Stimulated activated naive CD8-positive, alpha-beta T cell treated with anti-CD3 and anti-CD28 coated beads, Interleukin-15, amount 100 ng/mL, for 72 hours (primary cell): Measurements from ENCODE around the gene OR2V2.
"Not testable (repeated sequence)": the region's sequence is repeated elsewhere in the genome, so short reads cannot be mapped to it uniquely, and the experiment has no call there.

Experiments
- ATAC-seq: fragments of 150-1000 bp; cut with Tn5 transposase; 2 replicates; pipeline ENCODE4 v1.10.0; 2021; ENCODE audit warnings: mild to moderate bottlenecking, moderate library complexity
- DNase-seq, 2 donors: peaks; one replicate each; pipeline ENCODE4 v3.0.0; 2021 to 2022
- H3K27ac Mint-ChIP-seq, 2 donors: one replicate each; pipeline ENCODE4 v1.8.0; 2022; ENCODE audit warnings: mild to moderate bottlenecking in 2 of 2, mixed read lengths in 2 of 2, moderate library complexity in 2 of 2
- H3K27me3 Mint-ChIP-seq: one replicate; pipeline ENCODE4 v1.8.0; 2022; ENCODE audit warnings: mixed read lengths
- H3K4me1 Mint-ChIP-seq: one replicate; pipeline ENCODE4 v1.8.0; 2022; ENCODE audit warnings: mild to moderate bottlenecking, mixed read lengths
- H3K4me3 Mint-ChIP-seq, 2 donors: one replicate each; pipeline ENCODE4 v1.8.0; 2022; ENCODE audit warnings: mild to moderate bottlenecking in 2 of 2, mixed read lengths in 2 of 2, moderate library complexity in 1 of 2
- H3K9me3 Mint-ChIP-seq, 2 donors: one replicate each; pipeline ENCODE4 v1.8.0; 2022; ENCODE audit warnings: mixed read lengths in 2 of 2

The OR2V2 gene

DNA sequence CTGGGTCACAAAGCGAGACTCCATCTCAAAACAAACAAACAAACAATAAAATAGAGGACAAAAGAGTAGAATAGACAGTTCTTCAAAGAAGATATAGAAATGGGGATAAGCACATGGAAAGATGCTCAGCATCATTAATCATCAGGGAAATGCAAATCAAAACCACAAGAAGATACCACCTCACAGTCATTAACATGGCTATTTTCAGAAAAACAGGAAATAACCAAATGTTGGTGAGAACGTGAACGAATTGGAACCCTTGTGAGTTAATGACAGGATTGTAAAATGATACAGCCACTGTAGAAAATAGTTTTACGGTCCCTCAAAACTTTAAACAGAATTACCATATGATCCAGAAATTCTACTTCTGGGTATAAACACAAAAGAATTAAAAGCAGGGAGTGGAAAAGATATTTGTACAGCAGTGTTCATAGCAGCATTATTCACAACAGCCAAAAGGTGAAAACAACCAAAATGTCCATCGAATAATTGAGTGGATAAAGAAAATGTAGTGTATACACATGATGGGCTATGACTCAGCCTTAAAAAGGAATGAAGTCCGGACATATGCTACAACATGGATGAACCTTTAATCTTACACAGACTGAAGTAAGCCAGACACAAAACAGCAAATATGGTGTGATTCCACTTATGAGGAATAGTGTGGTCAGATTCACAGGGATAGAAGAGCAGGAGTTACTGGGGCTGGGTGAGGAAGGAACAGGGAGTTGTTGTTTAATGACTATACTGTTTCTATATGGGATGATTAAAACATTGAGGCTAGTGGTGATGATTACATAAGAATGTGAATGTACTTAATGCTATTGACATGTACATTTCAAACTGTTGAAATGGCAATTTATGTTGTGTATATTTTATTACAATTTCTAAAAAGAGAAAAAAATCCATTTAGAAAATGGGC is 19.7 kb downstream of the OR2V2 start:
- Mint-ChIP-seq H3K27me3 (peaks cover 16% of the 10 kb centered on the region), H3K9me3 (no peaks in the 10 kb centered on the region), H3K4me3 (peak overlapping the region in 1 of 2 donors; percentile 65), H3K27ac (peak overlapping the region in 1 of 2 donors; percentile 87), H3K4me1 (peaks cover 92% of the 10 kb centered on the region)
- ATAC-seq (peak; percentile 17), DNase-seq (no peak)

- H3K9me3 Mint-ChIP-seq: no peaks in the 10 kb centered on the region
- H3K27me3 Mint-ChIP-seq: peaks cover 16% of the 10 kb centered on the region
- no peak for ATAC-seq
- H3K4me3 Mint-ChIP-seq: peak overlapping the region; percentile 47 to 65
- peak overlapping the region in 1 of 2 donors; percentile 14 for H3K27ac Mint-ChIP-seq
- DNase-seq: peak; percentile 53 to 54
- peaks cover 94% of the 10 kb centered on the region for H3K4me1 Mint-ChIP-seq
These were observed 20.6 kb downstream of the OR2V2 start for GRCh38 chr5:181167814-181168488.

- Mint-ChIP-seq H3K27ac (peak overlapping the region; percentile 35 to 88), H3K4me3 (peak overlapping the region; percentile 78 to 93), H3K9me3 (no peaks in the 10 kb centered on the region), H3K27me3 (peaks cover 16% of the 10 kb centered on the region), H3K4me1 (peaks cover 94% of the 10 kb centered on the region)
- no peak for DNase-seq
- no peak for ATAC-seq
These were observed 21.3 kb downstream of the OR2V2 start for GRCh38 chr5:181168595-181169118.

DNA sequence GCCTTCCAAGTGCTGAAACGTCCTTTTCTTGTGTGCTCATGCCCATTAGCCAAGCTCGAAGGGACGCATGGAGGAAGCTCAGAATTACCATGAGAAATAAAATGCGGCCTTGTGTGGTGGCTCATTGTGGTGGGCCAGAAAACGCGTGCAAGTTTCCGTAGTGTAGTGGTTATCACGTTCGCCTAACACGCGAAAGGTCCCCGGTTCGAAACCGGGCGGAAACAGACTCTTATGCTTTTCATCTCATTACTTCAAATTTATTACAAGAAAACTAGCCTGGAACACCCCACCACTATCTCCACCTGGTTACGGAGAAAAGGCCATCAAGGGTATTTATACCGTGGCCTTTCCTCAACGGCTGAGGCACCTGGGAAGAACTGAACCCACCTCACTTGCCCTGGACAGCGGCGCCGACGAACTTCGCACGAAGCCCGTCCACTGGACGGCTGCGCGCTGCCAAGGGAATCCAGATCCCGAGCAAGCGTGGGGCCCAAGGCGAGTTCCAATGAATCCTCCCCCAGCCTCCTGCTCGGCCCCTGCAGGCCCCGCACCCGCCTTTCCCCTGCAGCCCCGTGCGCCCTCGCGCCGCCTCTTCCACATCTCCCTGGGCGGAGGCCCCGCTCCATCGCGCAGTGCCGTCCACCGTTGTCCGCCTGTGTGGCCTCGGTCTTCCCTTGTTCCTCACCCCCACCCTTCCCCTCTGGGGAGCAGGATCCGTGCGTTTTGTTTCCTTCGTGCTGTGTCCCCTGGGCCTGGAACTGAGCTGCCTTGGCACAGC is 22.3 kb downstream of the OR2V2 start:
- DNase-seq (peak; percentile 78 to 87), ATAC-seq (peak; percentile 61)
- not testable (repeated sequence) for H3K9me3 Mint-ChIP-seq
- H3K27ac Mint-ChIP-seq: peak overlapping the region in 1 of 2 donors; percentile 96
- H3K27me3 Mint-ChIP-seq: peaks cover 16% of the 10 kb centered on the region
- peak overlapping the region; percentile 78 to 93 for H3K4me3 Mint-ChIP-seq
- peaks cover 92% of the 10 kb centered on the region for H3K4me1 Mint-ChIP-seq

DNA sequence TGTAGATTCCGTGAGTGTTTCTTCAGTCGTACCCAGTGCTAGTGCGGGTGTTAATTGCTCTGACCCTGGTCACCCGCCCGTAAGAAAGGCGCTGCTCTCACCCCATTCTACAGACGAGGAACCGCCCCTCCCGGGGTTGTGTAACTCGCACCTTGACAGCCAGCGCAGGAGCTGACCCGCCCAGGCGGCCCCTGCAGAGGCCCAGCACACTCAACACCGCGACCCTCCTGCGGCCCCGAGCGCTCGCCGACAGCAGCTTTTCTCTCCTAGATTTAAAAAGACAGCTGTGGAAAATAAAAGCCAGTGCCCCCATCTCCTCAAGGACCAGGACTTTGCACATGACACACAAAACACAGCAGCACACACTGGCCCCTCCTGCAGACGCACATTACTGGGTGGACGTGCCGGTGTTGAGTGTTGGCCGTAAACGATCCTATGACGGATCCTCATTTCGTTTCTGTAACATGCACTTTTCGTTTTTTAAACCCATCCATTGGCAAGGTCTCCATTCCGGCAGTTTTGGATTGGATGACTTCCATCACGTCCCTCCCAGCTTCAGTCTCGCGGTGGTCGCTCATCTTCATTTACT is 22.9 kb downstream of the OR2V2 start:
- Mint-ChIP-seq H3K4me1 (peaks cover 86% of the 10 kb centered on the region), H3K27ac (peak overlapping the region in 1 of 2 donors; percentile 96), H3K4me3 (peak overlapping the region; percentile 78 to 93)

GRCh38 chr5:181170996-181171395 is 23.6 kb downstream of the OR2V2 start:
- Mint-ChIP-seq H3K9me3 (no peaks in the 10 kb centered on the region), H3K4me1 (peaks cover 79% of the 10 kb centered on the region), H3K27me3 (peaks cover 16% of the 10 kb centered on the region), H3K4me3 (peak overlapping the region; percentile 14 to 93), H3K27ac (no peak overlapping the region)
- DNase-seq (no peak), ATAC-seq (no peak)

More for the DNA sequence above, 22.9 kb downstream of the OR2V2 start:
- DNase-seq (no peak), ATAC-seq (no peak)
- H3K9me3 Mint-ChIP-seq: no peaks in the 10 kb centered on the region
- H3K27me3 Mint-ChIP-seq: peaks cover 16% of the 10 kb centered on the region

DNA sequence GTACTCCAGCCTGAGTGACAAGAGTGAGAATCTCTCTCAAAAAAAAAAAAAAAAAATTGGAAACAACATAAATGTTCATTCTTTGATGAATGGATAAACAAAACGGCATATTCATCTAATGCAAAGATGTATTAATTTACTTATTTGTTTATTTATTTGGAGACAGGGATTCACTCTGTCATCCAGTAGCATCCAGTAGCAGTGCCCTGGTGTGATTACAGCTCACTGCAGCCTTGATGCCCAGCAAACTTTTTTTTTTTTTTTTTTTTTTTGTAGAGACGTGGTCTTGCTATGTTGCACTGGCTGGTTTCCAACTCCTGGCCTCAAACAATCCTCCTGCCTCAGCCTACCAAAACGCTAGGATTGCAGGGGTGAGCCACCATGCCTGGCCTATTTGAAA is 24.4 kb downstream of the OR2V2 start:
- H3K4me1 Mint-ChIP-seq: peaks cover 74% of the 10 kb centered on the region
- DNase-seq: no peak
- ATAC-seq: no peak
- peak overlapping the region; percentile 97 for H3K4me3 Mint-ChIP-seq
- H3K27ac Mint-ChIP-seq: peak overlapping the region in 1 of 2 donors; percentile 57
- H3K27me3 Mint-ChIP-seq: peaks cover 16% of the 10 kb centered on the region
- no peaks in the 10 kb centered on the region for H3K9me3 Mint-ChIP-seq

DNA sequence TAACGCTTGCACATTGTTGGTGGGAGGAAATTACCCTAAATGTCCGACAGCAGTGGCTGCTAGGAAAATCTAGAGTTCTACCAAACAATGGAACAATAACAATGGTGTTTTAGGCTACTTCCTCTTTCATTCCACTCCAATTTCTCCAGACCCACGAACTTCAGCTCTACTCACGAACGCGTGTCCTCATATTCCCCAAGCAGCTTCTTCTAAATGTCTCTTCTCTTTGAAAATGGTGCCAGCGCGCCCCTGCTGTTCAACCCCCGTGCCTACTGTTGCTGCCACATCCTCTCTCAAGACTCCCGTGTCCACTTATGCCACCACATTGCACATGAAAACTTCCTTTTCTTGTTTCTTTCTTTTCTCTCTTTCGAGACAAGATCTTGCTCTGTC is 25.6 kb downstream of the OR2V2 start:
- peak overlapping the region; percentile 97 for H3K4me3 Mint-ChIP-seq
- H3K27ac Mint-ChIP-seq: peak overlapping the region; percentile 97
- peaks cover 16% of the 10 kb centered on the region for H3K27me3 Mint-ChIP-seq
- DNase-seq: no peak
- peak; percentile 68 for ATAC-seq
- peaks cover 66% of the 10 kb centered on the region for H3K4me1 Mint-ChIP-seq
- no peaks in the 10 kb centered on the region for H3K9me3 Mint-ChIP-seq

- peak; percentile 87 for ATAC-seq
- DNase-seq: peak; percentile 79 to 85
- Mint-ChIP-seq H3K4me1 (peaks cover 59% of the 10 kb centered on the region), H3K27me3 (peaks cover 16% of the 10 kb centered on the region), H3K9me3 (no peaks in the 10 kb centered on the region), H3K27ac (peak overlapping the region; percentile 97), H3K4me3 (peak overlapping the region; percentile 97)
These were observed 26.3 kb downstream of the OR2V2 start for GRCh38 chr5:181173420-181174342.

DNA sequence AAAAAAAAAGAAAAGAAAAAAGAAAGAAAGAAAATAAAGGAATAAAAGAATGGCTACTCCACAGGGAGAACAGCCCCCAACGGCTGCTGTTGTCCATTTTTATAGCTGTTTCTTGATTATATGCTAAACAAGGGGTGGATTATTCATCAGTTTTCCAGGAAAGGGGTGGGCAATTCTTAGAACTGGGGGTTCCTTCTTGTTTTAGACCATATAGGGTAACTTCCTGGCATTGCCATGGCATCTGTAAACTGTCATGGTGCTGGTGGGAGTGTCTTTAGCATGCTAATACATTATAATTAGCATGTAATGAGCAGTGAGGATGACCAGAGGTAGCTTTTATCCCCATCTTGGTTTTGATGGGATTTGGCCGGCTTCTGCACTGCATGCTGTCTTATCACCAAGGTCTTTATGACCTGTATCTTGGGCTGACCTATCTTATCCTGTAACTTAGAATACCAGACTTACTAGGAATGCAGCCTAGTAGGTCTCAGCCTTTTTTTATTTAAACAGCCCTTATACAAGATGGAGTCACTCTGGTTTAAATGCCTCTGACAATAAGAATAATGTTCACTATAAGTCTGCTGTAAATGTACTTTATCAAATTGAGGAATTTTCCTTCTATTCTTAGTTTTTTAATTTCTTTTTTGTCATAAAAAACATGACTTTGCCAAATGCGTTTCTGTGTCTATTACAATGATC is 29.0 kb downstream of the OR2V2 start:
- DNase-seq: peak in 1 of 2 donors; percentile 36
- Mint-ChIP-seq H3K9me3 (no peaks in the 10 kb centered on the region), H3K27me3 (no peaks in the 10 kb centered on the region), H3K27ac (no peak overlapping the region), H3K4me1 (peaks cover 42% of the 10 kb centered on the region), H3K4me3 (no peak overlapping the region)
- no peak for ATAC-seq

- not testable (repeated sequence) for H3K27me3 Mint-ChIP-seq, H3K9me3 Mint-ChIP-seq, H3K4me3 Mint-ChIP-seq, ATAC-seq, DNase-seq
- Mint-ChIP-seq H3K27ac (peak overlapping the region in 1 of 2 donors; percentile 94), H3K4me1 (peaks cover 43% of the 10 kb centered on the region)
These were observed 30.2 kb downstream of the OR2V2 start for GRCh38 chr5:181177559-181177958.

- Mint-ChIP-seq H3K4me1 (peaks cover 47% of the 10 kb centered on the region), H3K27ac (no peak overlapping the region), H3K27me3 (no peaks in the 10 kb centered on the region), H3K4me3 (no peak overlapping the region), H3K9me3 (no peaks in the 10 kb centered on the region)
- ATAC-seq (peak; percentile 68), DNase-seq (peak; percentile 47 to 66)
These were observed 34.5 kb downstream of the OR2V2 start for GRCh38 chr5:181181650-181182565.

- Mint-ChIP-seq H3K27me3 (no peaks in the 10 kb centered on the region), H3K27ac (peak overlapping the region in 1 of 2 donors; percentile 75), H3K4me1 (peaks cover 49% of the 10 kb centered on the region), H3K9me3 (no peaks in the 10 kb centered on the region), H3K4me3 (peak overlapping the region; percentile 72 to 87)
- ATAC-seq (no peak), DNase-seq (no peak)
These were observed 35.3 kb downstream of the OR2V2 start for GRCh38 chr5:181182651-181183050.
